GM12874 (cell line): Measurements from ENCODE around the gene ASIC1.
A peak's percentile ranks its signal among the peaks of the same experiment; 100 is the strongest.

ENCODE experiments used
- TF ChIP-seq, protein P1 (sequence below): IDR thresholded peaks from 2 replicates; pipeline ENCODE4 v1.5.1; 2011; ENCODE audit warnings: low read depth, mild to moderate bottlenecking, control low read depth, low read length, moderate library complexity; ENCODE audit not compliant: insufficient read depth

The ASIC1 gene

DNA sequence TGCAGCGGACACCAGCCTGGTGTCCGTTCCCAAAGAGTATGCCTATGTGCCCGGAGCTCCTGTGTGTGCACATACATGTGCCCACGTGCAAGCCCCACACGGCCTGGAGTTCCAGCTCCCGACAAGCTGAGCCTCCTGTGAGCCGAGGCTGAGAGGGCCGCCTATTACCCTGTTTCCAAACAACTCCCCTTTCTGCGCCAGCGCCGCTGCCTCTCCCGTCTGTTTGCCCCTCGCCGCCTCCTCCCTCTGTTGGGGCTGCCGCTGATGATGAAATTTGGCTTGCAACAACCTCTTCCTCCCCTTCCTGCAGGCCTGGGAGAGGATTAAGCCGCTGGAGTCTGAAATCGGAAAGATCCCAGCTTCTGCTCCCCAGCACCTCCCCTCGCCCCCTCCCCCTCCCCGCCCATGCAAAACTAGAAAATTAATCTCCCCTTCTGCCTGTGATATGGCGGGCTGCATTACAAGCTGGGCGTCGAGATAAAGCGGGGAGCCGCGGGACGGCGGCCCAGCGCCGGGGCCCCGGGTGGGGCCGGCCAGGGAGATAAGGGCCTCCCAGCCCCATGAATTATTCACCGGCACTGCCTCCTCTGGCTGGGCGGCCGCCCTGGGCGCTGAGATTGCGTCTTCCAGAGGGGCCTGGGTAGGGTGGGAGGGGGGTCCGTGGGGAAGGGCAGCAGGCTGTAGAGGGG lies 6.8 kb upstream of the ASIC1 start:
- TF ChIP-seq, protein P1, sequence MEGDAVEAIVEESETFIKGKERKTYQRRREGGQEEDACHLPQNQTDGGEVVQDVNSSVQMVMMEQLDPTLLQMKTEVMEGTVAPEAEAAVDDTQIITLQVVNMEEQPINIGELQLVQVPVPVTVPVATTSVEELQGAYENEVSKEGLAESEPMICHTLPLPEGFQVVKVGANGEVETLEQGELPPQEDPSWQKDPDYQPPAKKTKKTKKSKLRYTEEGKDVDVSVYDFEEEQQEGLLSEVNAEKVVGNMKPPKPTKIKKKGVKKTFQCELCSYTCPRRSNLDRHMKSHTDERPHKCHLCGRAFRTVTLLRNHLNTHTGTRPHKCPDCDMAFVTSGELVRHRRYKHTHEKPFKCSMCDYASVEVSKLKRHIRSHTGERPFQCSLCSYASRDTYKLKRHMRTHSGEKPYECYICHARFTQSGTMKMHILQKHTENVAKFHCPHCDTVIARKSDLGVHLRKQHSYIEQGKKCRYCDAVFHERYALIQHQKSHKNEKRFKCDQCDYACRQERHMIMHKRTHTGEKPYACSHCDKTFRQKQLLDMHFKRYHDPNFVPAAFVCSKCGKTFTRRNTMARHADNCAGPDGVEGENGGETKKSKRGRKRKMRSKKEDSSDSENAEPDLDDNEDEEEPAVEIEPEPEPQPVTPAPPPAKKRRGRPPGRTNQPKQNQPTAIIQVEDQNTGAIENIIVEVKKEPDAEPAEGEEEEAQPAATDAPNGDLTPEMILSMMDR: no peak

DNA sequence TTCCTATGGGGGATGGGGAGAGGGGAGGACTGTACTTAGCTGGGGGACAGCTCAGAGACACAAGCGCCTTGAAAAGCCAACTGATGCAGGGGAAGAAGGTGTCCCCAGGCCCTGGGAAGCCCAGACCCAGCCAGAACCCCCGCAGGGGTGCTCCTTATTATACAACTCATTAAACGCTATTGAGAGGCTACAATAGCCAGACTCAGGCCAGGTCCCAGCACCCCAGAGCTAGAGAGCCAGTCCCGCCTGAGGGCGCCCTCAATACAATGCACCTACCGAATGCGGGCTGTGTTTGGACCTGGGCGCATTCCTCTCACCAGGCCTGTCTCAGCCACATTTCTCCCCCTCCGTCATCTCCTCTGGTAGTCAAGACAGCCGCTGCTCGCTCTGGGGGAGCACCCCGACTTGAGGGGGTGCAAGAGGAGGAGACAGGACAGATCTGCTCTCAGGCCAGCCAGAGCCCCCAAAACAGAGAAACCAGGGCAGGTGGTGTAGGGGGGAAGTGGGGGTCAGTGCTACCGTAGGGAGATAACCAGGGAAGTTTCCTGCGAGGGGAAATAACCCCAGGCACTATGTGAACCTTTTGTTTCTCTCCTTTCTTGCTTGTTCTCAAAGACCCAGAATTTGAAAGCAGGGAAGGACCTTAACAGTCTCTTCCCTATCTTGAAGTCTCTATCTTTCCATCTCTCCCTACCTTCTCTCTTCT lies 6.1 kb upstream of the ASIC1 start:
- TF ChIP-seq, protein P1: no peak

DNA sequence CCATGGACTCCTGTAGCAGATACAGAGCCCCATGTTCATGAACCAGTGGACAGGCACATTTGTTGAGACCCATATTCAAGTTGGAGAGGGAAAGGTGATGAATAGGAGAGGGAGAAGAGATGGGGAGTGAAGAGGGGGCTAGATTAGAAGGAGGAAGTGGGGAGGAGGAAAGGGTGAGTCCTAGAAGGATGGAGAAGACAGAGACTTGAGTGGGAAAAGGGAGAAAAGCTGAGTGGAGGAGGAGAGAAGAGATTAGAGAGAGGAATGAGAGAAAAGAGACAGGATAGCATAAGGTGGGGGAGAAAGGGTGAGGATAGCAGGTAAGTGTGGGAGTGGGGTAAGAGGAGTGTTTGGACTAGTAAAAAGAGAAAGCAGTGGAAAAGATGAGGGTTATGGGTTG lies 4.9 kb upstream of the ASIC1 start:
- TF ChIP-seq, protein P1: no peak

DNA sequence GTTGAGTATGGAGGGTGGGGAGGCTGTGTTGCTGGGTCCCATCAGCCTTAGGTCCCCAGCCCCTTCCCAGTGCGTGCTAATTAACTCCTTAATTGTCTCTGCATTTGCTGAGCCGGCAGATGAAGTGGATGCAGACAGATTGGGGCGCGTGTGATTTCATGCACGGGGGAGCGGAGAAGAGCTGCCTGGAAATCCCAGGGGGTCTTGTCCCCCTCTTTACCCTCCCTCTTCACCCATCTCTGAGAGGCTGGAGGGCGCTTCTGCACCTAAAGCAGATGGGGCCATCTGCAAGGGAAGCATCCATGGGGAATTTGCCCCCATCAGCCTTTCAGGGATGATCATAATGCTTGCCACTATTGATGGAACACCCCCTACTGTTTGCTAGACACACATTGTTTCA lies 4.4 kb upstream of the ASIC1 start:
- TF ChIP-seq, protein P1: no peak

DNA sequence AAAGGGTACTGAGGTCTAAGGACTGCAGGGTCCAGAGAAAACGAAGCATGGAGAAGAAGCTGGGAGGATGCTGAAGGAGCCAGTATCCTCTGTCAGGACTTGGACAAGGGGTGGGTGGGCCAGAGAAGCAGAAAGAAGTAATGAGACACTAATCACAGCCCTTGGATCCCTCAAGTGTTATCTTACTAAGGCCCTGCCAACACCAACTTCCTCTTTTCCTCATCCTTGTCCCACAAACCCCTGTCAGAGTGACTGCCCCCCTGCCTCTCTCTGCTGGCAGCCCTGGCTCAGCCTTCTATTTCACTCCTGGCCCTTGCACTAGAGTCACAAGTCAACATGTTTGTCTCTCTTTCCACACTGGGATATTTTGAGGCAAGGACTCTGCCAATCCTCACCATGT lies 3.8 kb upstream of the ASIC1 start:
- TF ChIP-seq, protein P1: no peak

DNA sequence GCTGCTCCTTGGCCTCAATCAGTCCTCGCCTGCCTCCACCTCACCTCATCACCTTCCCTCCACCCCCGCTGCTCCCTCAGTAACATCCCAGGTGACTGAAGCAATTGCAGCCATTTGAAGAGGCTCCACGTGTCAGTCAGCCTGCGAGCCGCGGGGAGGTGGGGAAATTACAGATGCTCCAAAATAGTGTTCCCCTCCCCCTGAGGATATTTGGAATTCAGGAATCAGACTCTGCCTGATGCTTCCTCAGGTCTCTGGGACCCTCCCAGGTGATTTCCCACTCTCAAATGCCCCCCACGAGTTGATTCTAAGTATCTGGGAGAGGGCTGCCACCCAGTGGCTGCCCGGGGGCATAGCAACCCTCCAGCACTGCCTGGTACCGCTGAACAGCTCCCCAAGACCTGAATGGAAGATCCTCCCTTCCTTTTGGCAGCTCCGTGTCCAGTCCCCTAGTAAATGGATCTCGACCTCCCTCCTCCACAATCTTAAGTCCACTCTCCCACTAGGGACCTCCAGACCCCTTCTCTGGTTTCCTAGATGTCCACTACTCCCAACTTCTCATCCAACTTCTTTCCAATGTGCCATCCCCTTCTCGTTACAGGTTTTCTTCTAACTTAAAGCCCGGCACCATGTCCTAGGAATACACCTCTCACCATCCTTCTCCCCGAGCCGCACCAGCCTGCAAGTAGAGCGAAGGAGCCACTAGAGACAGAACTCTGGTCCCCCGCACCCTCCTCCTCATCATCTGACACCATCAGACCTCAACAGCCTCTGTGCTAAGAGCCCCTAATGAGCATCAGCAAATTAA lies 1.4 kb upstream of the ASIC1 start:
- TF ChIP-seq, protein P1: peak; percentile 96

DNA sequence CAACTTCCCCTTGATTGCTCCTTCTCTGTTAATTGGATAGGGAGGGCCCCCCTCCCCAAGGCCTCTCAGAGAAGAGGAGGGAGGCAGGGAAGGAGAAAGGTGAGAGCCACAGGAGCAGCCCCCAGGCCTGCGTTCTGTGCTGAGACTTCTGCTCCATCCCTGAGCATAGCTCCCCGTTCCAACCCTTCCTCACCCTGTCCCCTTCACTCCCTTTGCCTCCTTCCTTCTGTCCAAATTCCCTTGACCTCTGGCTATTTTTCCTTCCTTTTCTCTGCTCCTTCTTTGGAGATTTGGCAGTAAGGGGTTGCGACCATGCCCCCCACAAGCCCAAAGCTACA lies 788 bp upstream of the ASIC1 start:
- TF ChIP-seq, protein P1: no peak
